Lung (tissue), 13 donors: Measurements from ENCODE around the gene ANKRD23. TPM values are rescaled to one million over a fixed set of nuclear protein-coding genes. Genes with fewer than 3 reads are reported as not detected.

Experiments used
- ATAC-seq: fragments of 200-7000 bp; cut with Tn5 transposase; one replicate; pipeline ENCODE4 v1.9.1; 2020; ENCODE audit warnings: moderate number of reproducible peaks; ENCODE audit not compliant: insufficient read depth, low FRiP score
- DNase-seq, 3 donors: peaks; one replicate each; pipeline ENCODE4 v3.0.0-alpha.2; 2013 to 2017
- H3K27ac ChIP-seq, 2 donors: one replicate each; pipeline ENCODE4 v1.5.1; 2013; ENCODE audit warnings: mild to moderate bottlenecking in 2 of 2, moderate library complexity in 2 of 2, control low read depth in 1 of 2, inconsistent platforms in 1 of 2, low read depth in 1 of 2, low read length in 1 of 2
- H3K27me3 ChIP-seq, 3 donors: one replicate each; pipeline ENCODE4 v1.5.1; 2013; ENCODE audit warnings: low read length in 2 of 3; ENCODE audit not compliant: control insufficient read depth in 3 of 3, insufficient read depth in 3 of 3
- H3K36me3 ChIP-seq, 4 donors: one replicate each; pipeline ENCODE4 v1.5.1; 2013; ENCODE audit warnings: low read length in 4 of 4, mild to moderate bottlenecking in 1 of 4, moderate library complexity in 1 of 4; ENCODE audit not compliant: control insufficient read depth in 4 of 4, insufficient read depth in 4 of 4
- H3K4me1 ChIP-seq, 5 donors: one replicate each; pipeline ENCODE4 v1.5.1; 2013; ENCODE audit warnings: low read length in 5 of 5, mild to moderate bottlenecking in 2 of 5, moderate library complexity in 1 of 5; ENCODE audit not compliant: control insufficient read depth in 5 of 5, insufficient read depth in 5 of 5
- H3K4me3 ChIP-seq: one replicate; pipeline ENCODE4 v1.5.1; 2013; ENCODE audit warnings: mild to moderate bottlenecking, control low read depth, moderate library complexity
- H3K9ac ChIP-seq, 2 donors: one replicate each; pipeline ENCODE4 v1.5.1; 2013; ENCODE audit warnings: low read length in 2 of 2, control low read depth in 1 of 2; ENCODE audit not compliant: insufficient read depth in 1 of 2
- H3K9me3 ChIP-seq, 4 donors: one replicate each; pipeline ENCODE4 v1.5.1; 2013; ENCODE audit warnings: low read length in 3 of 4, mild to moderate bottlenecking in 1 of 4, moderate library complexity in 1 of 4; ENCODE audit not compliant: control insufficient read depth in 4 of 4, insufficient read depth in 3 of 4
- CTCF ChIP-seq: IDR thresholded peaks from 2 replicates; pipeline ENCODE4 v1.5.1; 2012; ENCODE audit warnings: mild to moderate bottlenecking; ENCODE audit errors: control extremely low read depth, extremely low read depth
- WGBS, 2 donors: extraction: QIAGEN DNeasy Blood & Tissue Kit; methylation state at CpG; one replicate each; pipeline ENCODE4 v1.1.7; 2013; 5-methylcytosine and 5-hydroxymethylcytosine counted together
- polyA plus RNA-seq, 2 donors: library from polyadenylated mRNA; stranded (reverse); fragments of 200-250 nt; gene quantifications; one replicate each; pipeline ENCODE4 v1.2.1, GENCODE V29; 2013
- small RNA-seq: library from RNA; depleted of rRNA; stranded (forward); fragments of <200 nt; gene quantifications from one replicate; pipeline ENCODE3, GENCODE V24; 2014; ENCODE audit warnings: low replicate concordance
- total RNA-seq, 2 donors: library from RNA; depleted of rRNA in 1 of 2; stranded (reverse); fragments of >200 nt in 1 of 2; gene quantifications; one replicate each; pipeline ENCODE4 v1.2.1, GENCODE V29; 2014 to 2021
- donor health status: control.
- donor health status: control.
- donor health status: Bipolar disorder and iron deficiency.
- donor health status: healthy.
- donor health status: DM: yes; HTN: yes; CAD: no.

Gene ANKRD23
- total and polyA plus RNA-seq, 4 donors = 1.5 to 6.9 (median 4.4) TPM

DNA sequence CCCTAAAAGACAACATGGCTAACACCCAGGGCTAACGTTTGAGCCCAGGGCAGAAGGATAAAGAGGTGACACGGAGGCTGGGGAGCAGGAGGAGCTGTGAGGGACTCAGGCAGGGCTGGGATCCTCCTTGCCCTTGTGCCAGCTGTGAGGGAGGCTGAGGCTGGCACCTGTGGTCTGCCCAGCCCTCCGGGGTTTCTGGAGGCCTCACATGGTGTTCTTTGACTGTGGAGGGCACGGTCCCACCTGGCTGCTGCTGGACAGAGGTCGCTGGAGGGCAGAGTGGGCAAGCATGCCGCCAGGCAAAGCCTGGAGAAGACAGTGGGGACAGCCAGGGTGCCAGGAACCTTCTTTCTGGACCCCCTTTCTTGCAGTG lies 54.6 kb downstream of the ANKRD23 start:
- no peaks in the 10 kb centered on the region for H3K36me3 ChIP-seq
- WGBS, 2 donors = 87% methylated on average over 6 of the region's 6 CpGs
- ATAC-seq (no peak), DNase-seq (no peak)
- no peak for TF ChIP-seq CTCF
- H3K27ac ChIP-seq = peak overlapping the region; percentile 13 to 89
- no peaks in the 10 kb centered on the region for H3K27me3 ChIP-seq
- H3K4me3 ChIP-seq = no peak overlapping the region
- H3K4me1 ChIP-seq = peaks cover 0 to 14% (median 0%) of the 10 kb centered on the region in 5 donors
- H3K9ac ChIP-seq = no peak overlapping the region
- no peaks in the 10 kb centered on the region for H3K9me3 ChIP-seq

- Histone ChIP-seq H3K9me3 (no peaks in the 10 kb centered on the region), H3K4me3 (no peak overlapping the region), H3K27ac (peak overlapping the region; percentile 61 to 89), H3K36me3 (no peaks in the 10 kb centered on the region), H3K27me3 (no peaks in the 10 kb centered on the region), H3K4me1 (peaks cover 0 to 14% (median 0%) of the 10 kb centered on the region in 5 donors), H3K9ac (no peak overlapping the region)
- ATAC-seq (no peak), DNase-seq (no peak)
- no peak for TF ChIP-seq CTCF
- WGBS, 2 donors = 74 to 85% methylated on average over 17 of the region's 17 CpGs
Observed at GRCh38 chr2:96788442-96789244, 55.2 kb downstream of the ANKRD23 start.

Small RNAs within 50 kb of the gene (small RNA-seq; reads per million reads assigned to genes)
- gene MIR3127 = not detected

Other genes starting within 250 kb of the ANKRD23 start
- 10 to 100 TPM; 49.1 to 91.4 TPM for gene KANSL3, start 205.7 kb downstream of the ANKRD23 start, total RNA-seq
- gene KANSL3, start 205.7 kb downstream of the ANKRD23 start, polyA plus RNA-seq = 10 to 100 TPM; 16.7 to 18.2 TPM
- gene FER1L5, start 201.3 kb downstream of the ANKRD23 start, total RNA-seq = under 1 TPM; 0.64 to 0.77 TPM
- under 1 TPM; 0.09 to 0.16 TPM for gene FER1L5, start 201.3 kb downstream of the ANKRD23 start, polyA plus RNA-seq
- gene LMAN2L, start 104.0 kb downstream of the ANKRD23 start, total RNA-seq = 10 to 100 TPM; 16.7 to 36.3 TPM
- gene LMAN2L, start 104.0 kb downstream of the ANKRD23 start, polyA plus RNA-seq = 10 to 100 TPM in 1 of 2 donors, 1 to 10 TPM in 1; 8.6 to 16.3 TPM
- gene CNNM4, start 83.1 kb downstream of the ANKRD23 start, total RNA-seq = 10 to 100 TPM; 17.3 to 19.8 TPM
- 1 to 10 TPM; 4.0 to 7.3 TPM for gene CNNM4, start 83.1 kb downstream of the ANKRD23 start, polyA plus RNA-seq
- gene CNNM3, start 27.8 kb downstream of the ANKRD23 start, total RNA-seq = 10 to 100 TPM; 21.7 to 31.4 TPM
- 1 to 10 TPM; 7.2 to 7.6 TPM for gene CNNM3, start 27.8 kb downstream of the ANKRD23 start, polyA plus RNA-seq
- gene ANKRD39, start 14.0 kb upstream of the ANKRD23 start, total RNA-seq = 10 to 100 TPM in 1 of 2 donors, 1 to 10 TPM in 1; 7.4 to 16.9 TPM
- gene ANKRD39, start 14.0 kb upstream of the ANKRD23 start, polyA plus RNA-seq = 10 to 100 TPM; 15.5 to 15.7 TPM
- 10 to 100 TPM; 34.7 to 42.0 TPM for gene SEMA4C, start 26.1 kb upstream of the ANKRD23 start, total RNA-seq
- 10 to 100 TPM; 18.8 to 23.0 TPM for gene SEMA4C, start 26.1 kb upstream of the ANKRD23 start, polyA plus RNA-seq
- gene FAM178B, start 142.6 kb upstream of the ANKRD23 start, total RNA-seq = 1 to 10 TPM; 1.2 to 1.4 TPM
- gene FAM178B, start 142.6 kb upstream of the ANKRD23 start, polyA plus RNA-seq = under 1 TPM; 0.23 to 0.43 TPM